HepG2 (cell line): ENCODE measurements around the gene MINDY1. TPM values are rescaled to one million over a fixed set of nuclear protein-coding genes. Genes with fewer than 3 reads are reported as not detected.

Experiments
- ATF1 ChIP-seq: IDR thresholded peaks from 2 replicates; pipeline ENCODE4 v1.6.1; 2016; ENCODE audit warnings: mild to moderate bottlenecking, control low read depth
- BORCS8-MEF2B ChIP-seq: sonication (generic); formaldehyde crosslinking; IDR thresholded peaks from 2 replicates; pipeline ENCODE4 v1.8.0; 2022; ENCODE audit warnings: mild to moderate bottlenecking, missing genetic modification reagents
- CCDC6 ChIP-seq: sonication (generic); formaldehyde crosslinking; IDR thresholded peaks from 2 replicates; pipeline ENCODE4 v1.8.1; 2022; ENCODE audit warnings: mild to moderate bottlenecking, missing genetic modification reagents, moderate library complexity
- ETS1 ChIP-seq: sonication (generic); formaldehyde crosslinking; IDR thresholded peaks from 2 replicates; pipeline ENCODE4 v1.4.0; 2020; ENCODE audit warnings: missing genetic modification reagents
- GABPA ChIP-seq, 2 experiments: IDR thresholded peaks; 2 replicates each; pipeline ENCODE4 v1.6.1; 2011 to 2016; ENCODE audit warnings: low read depth in 2 of 2, low read length in 1 of 2, missing biosample characterization in 1 of 2, missing genetic modification characterization in 1 of 2
- GMEB2 ChIP-seq: IDR thresholded peaks from 2 replicates; pipeline ENCODE4 v1.6.1; 2016; ENCODE audit warnings: missing biosample characterization, missing genetic modification reagents, low read depth
- HDAC6 ChIP-seq: fragments of 200-600 bp; sonication (generic); IDR thresholded peaks from 2 replicates; pipeline ENCODE4 v1.7.0; 2017; ENCODE audit warnings: mild to moderate bottlenecking, antibody characterized with exemption, low read length, low read depth
- HOXD1 ChIP-seq: sonication (generic); formaldehyde crosslinking; IDR thresholded peaks from 2 replicates; pipeline ENCODE4 v1.5.0; 2020; ENCODE audit warnings: missing genetic modification reagents
- IRX3 ChIP-seq: sonication (generic); formaldehyde crosslinking; IDR thresholded peaks from 2 replicates; pipeline ENCODE4 v1.8.1; 2023; ENCODE audit warnings: mild to moderate bottlenecking, low read depth, missing genetic modification reagents, borderline replicate concordance
- MAX ChIP-seq: IDR thresholded peaks from 2 replicates; pipeline ENCODE4 v1.6.1; 2012; ENCODE audit warnings: inconsistent platforms
- MZF1 ChIP-seq: sonication (generic); formaldehyde crosslinking; IDR thresholded peaks from 2 replicates; pipeline ENCODE4 v1.8.1; 2023; ENCODE audit warnings: mild to moderate bottlenecking, missing genetic modification reagents, borderline replicate concordance
- NCOA5 ChIP-seq: sonication (generic); formaldehyde crosslinking; IDR thresholded peaks from 2 replicates; pipeline ENCODE4 v1.4.0; 2020; ENCODE audit warnings: missing genetic modification reagents
- RAD21 ChIP-seq: fragments of 450-650 bp; formaldehyde crosslinking; IDR thresholded peaks from 2 replicates; pipeline ENCODE4 v1.5.0; 2020; ENCODE audit warnings: mild to moderate bottlenecking
- SMARCC2 ChIP-seq: fragments of 450-650 bp; IDR thresholded peaks from 2 replicates; pipeline ENCODE4 v1.6.1; 2017; ENCODE audit warnings: antibody characterized with exemption, mild to moderate bottlenecking
- TARDBP ChIP-seq: sonication (generic); formaldehyde crosslinking; IDR thresholded peaks from 2 replicates; pipeline ENCODE4 v1.8.0; 2022; ENCODE audit warnings: mild to moderate bottlenecking, missing genetic modification reagents
- ZBTB37 ChIP-seq: sonication (generic); formaldehyde crosslinking; IDR thresholded peaks from 2 replicates; pipeline ENCODE4 v1.4.0; 2020; ENCODE audit warnings: mild to moderate bottlenecking, missing genetic modification reagents
- ZFP37 ChIP-seq: sonication (generic); formaldehyde crosslinking; IDR thresholded peaks from 2 replicates; pipeline ENCODE4 v1.4.0; 2020; ENCODE audit warnings: missing genetic modification reagents, borderline replicate concordance
- ZNF101 ChIP-seq: sonication (generic); formaldehyde crosslinking; IDR thresholded peaks from 2 replicates; pipeline ENCODE4 v1.4.0; 2020; ENCODE audit warnings: mild to moderate bottlenecking, low read depth, missing genetic modification reagents, borderline replicate concordance
- ZNF121 ChIP-seq: sonication (generic); formaldehyde crosslinking; IDR thresholded peaks from 2 replicates; pipeline ENCODE4 v1.5.0; 2020; ENCODE audit warnings: mild to moderate bottlenecking, missing genetic modification reagents
- ZNF20 ChIP-seq: sonication (generic); formaldehyde crosslinking; IDR thresholded peaks from 2 replicates; pipeline ENCODE4 v1.4.0; 2020; ENCODE audit warnings: mild to moderate bottlenecking, moderate library complexity, missing genetic modification reagents
- ZNF251 ChIP-seq: sonication (generic); formaldehyde crosslinking; IDR thresholded peaks from 2 replicates; pipeline ENCODE4 v1.9.0; 2021; ENCODE audit warnings: mild to moderate bottlenecking, missing genetic modification reagents
- ZNF343 ChIP-seq: sonication (generic); formaldehyde crosslinking; IDR thresholded peaks from 2 replicates; pipeline ENCODE4 v1.4.0; 2020; ENCODE audit warnings: mild to moderate bottlenecking, missing genetic modification reagents
- ZNF382 ChIP-seq: sonication (generic); formaldehyde crosslinking; IDR thresholded peaks from 2 replicates; pipeline ENCODE4 v1.5.0; 2020; ENCODE audit warnings: missing genetic modification reagents, mild to moderate bottlenecking, borderline replicate concordance
- ZNF496 ChIP-seq: sonication (generic); formaldehyde crosslinking; IDR thresholded peaks from 2 replicates; pipeline ENCODE4 v1.8.1; 2023; ENCODE audit warnings: mild to moderate bottlenecking, moderate library complexity, missing genetic modification reagents; ENCODE audit not compliant: insufficient replicate concordance
- ZNF615 ChIP-seq: sonication (generic); formaldehyde crosslinking; IDR thresholded peaks from 2 replicates; pipeline ENCODE4 v1.5.0; 2020; ENCODE audit warnings: mild to moderate bottlenecking, missing genetic modification reagents, borderline replicate concordance
- ZNF672 ChIP-seq: sonication (generic); formaldehyde crosslinking; IDR thresholded peaks from 2 replicates; pipeline ENCODE4 v1.8.1; 2022; ENCODE audit warnings: missing genetic modification reagents
- ZNF761 ChIP-seq: sonication (generic); formaldehyde crosslinking; conservative IDR thresholded peaks from 2 replicates; pipeline ENCODE4 v1.4.0; 2020; ENCODE audit warnings: mild to moderate bottlenecking, missing genetic modification reagents
- ZNF776 ChIP-seq: sonication (generic); formaldehyde crosslinking; IDR thresholded peaks from 2 replicates; pipeline ENCODE4 v1.4.0; 2020; ENCODE audit warnings: mild to moderate bottlenecking, missing genetic modification reagents
- polyA plus RNA-seq, 8 experiments: library from polyadenylated mRNA; depleted of rRNA in 3 of 8; stranded (reverse) in 7 of 8; unstranded in 1 of 8; fragments of >200 nt; fragmentation: Illumina TruSeq in 4 of 8; extraction: Trizol in 4 of 8; gene quantifications; 2 replicates each; pipeline versions ENCODE4 v1.2.1 to v1.2.3, GENCODE V29; 2011 to 2016; ENCODE audit warnings: low read depth in 4 of 8, missing spikeins in 1 of 8, mixed read lengths in 1 of 8; ENCODE audit not compliant: insufficient read depth in 1 of 8
- total RNA-seq, 5 experiments: library from RNA; depleted of rRNA; stranded (reverse); fragments of >200 nt; fragmentation: Illumina TruSeq; extraction: Trizol; gene quantifications; 2 replicates each; pipeline ENCODE4 v1.2.3, GENCODE V29; 2016; ENCODE audit warnings: low read depth in 1 of 5

MINDY1 gene
- total and polyA plus RNA-seq, 2 of the 13 experiments (the other 11 are each of a cell fraction or from before 2014, with no cell fraction given), result 11.1 to 15.0 TPM

- no peak for TF ChIP-seq ZNF343 (CRISPR knock-in tag)
- no peak; the same call in 1 of the 2 replicates for TF ChIP-seq CCDC6 (CRISPR knock-in tag)
- TF ChIP-seq HOXD1 (CRISPR knock-in tag), result no peak
- TF ChIP-seq ETS1 (CRISPR knock-in tag), result no peak
- peak; percentile 83 for TF ChIP-seq TARDBP (CRISPR knock-in tag)
- no peak for TF ChIP-seq ZBTB37 (CRISPR knock-in tag)
- no peak for TF ChIP-seq ZNF615 (CRISPR knock-in tag)
- TF ChIP-seq MZF1 (CRISPR knock-in tag), result no peak
- no peak for TF ChIP-seq GMEB2
- no peak for TF ChIP-seq ZNF672 (CRISPR knock-in tag)
- TF ChIP-seq RAD21 (CRISPR knock-in tag), result no peak
- no peak; the same call in 1 of the 2 replicates for TF ChIP-seq MAX
- TF ChIP-seq ZNF101 (CRISPR knock-in tag), result no peak
- TF ChIP-seq ZNF776 (CRISPR knock-in tag), result no peak
- no peak for TF ChIP-seq ZFP37 (CRISPR knock-in tag)
- 0 out of 2 replicates have a peak, but pooled peaks have one; percentile 5 for TF ChIP-seq SMARCC2
- TF ChIP-seq NCOA5, result no peak
- TF ChIP-seq ZNF20, result no peak
- no peak for TF ChIP-seq ZNF496
- TF ChIP-seq IRX3 (CRISPR knock-in tag), result no peak
- TF ChIP-seq ATF1 (CRISPR knock-in tag), result peak; percentile 54; the same call in 1 of the 2 replicates
- no peak for TF ChIP-seq ZNF761 (CRISPR knock-in tag)
- no peak for TF ChIP-seq ZNF382 (CRISPR knock-in tag)
- no peak for TF ChIP-seq ZNF121
- no peak for TF ChIP-seq HDAC6
- no peak for TF ChIP-seq GABPA (IDR thresholded peaks at IDR 0.05; ENCODE audit: low read depth, low read length)
- TF ChIP-seq GABPA (CRISPR knock-in tag; IDR thresholded peaks at IDR 0.05; ENCODE audit: low read depth), result peak; percentile 48; the same call in 1 of the 2 replicates
- no peak for TF ChIP-seq ZNF251 (CRISPR knock-in tag)
- TF ChIP-seq BORCS8-MEF2B (CRISPR knock-in tag), result 0 out of 2 replicates have a peak, but pooled peaks have one; percentile 32
Observed at GRCh38 chr1:151012684-151013471, 6.2 kb upstream of the MINDY1 start (continued).
